HepG2 (cell line): Measurements from ENCODE around the gene GPR107. TPM values are rescaled to one million over a fixed set of nuclear protein-coding genes. Genes with fewer than 3 reads are reported as not detected.

ENCODE experiments used
- ARID4A ChIP-seq: sonication (generic); formaldehyde crosslinking; IDR thresholded peaks from 2 replicates; pipeline ENCODE4 v1.5.0; 2020; ENCODE audit warnings: mild to moderate bottlenecking, missing genetic modification reagents, borderline replicate concordance
- CBX5 ChIP-seq: sonication (generic); formaldehyde crosslinking; IDR thresholded peaks from 2 replicates; pipeline ENCODE4 v1.4.0; 2020; ENCODE audit warnings: missing genetic modification reagents, borderline replicate concordance
- CC2D1A ChIP-seq: sonication (generic); formaldehyde crosslinking; IDR thresholded peaks from 2 replicates; pipeline ENCODE4 v1.8.1; 2023; ENCODE audit warnings: mild to moderate bottlenecking, missing genetic modification reagents
- FIP1L1 ChIP-seq: fragments of 200-400 bp; formaldehyde crosslinking; IDR thresholded peaks from 2 replicates; pipeline ENCODE4 v1.6.1; 2018; ENCODE audit warnings: low read depth, mild to moderate bottlenecking, low read length, moderate library complexity, borderline replicate concordance; ENCODE audit not compliant: insufficient read depth
- GLMP ChIP-seq: sonication (generic); formaldehyde crosslinking; IDR thresholded peaks from 2 replicates; pipeline ENCODE4 v1.9.0; 2021; ENCODE audit warnings: missing genetic modification reagents, mild to moderate bottlenecking, borderline replicate concordance
- HOMEZ ChIP-seq: IDR thresholded peaks from 2 replicates; pipeline ENCODE4 v1.6.1; 2016; ENCODE audit warnings: low read depth
- NCOR1 ChIP-seq: fragments of 200-600 bp; sonication (generic); IDR thresholded peaks from 2 replicates; pipeline ENCODE4 v1.7.0; 2017; ENCODE audit warnings: antibody characterized with exemption, low read length, borderline replicate concordance
- PHB2 ChIP-seq: fragments of 450-650 bp; IDR thresholded peaks from 2 replicates; pipeline ENCODE4 v1.6.1; 2018; ENCODE audit not compliant: partially characterized antibody
- TFDP1 ChIP-seq: IDR thresholded peaks from 2 replicates; pipeline ENCODE4 v1.6.1; 2016; ENCODE audit warnings: missing compliant biosample characterization, missing genetic modification reagents, borderline replicate concordance
- TGIF2 ChIP-seq: IDR thresholded peaks from 2 replicates; pipeline ENCODE4 v1.6.1; 2016; ENCODE audit warnings: control low read depth, missing compliant biosample characterization
- ZBTB37 ChIP-seq: sonication (generic); formaldehyde crosslinking; IDR thresholded peaks from 2 replicates; pipeline ENCODE4 v1.4.0; 2020; ENCODE audit warnings: mild to moderate bottlenecking, missing genetic modification reagents
- ZNF121 ChIP-seq: sonication (generic); formaldehyde crosslinking; IDR thresholded peaks from 2 replicates; pipeline ENCODE4 v1.5.0; 2020; ENCODE audit warnings: mild to moderate bottlenecking, missing genetic modification reagents
- ZNF577 ChIP-seq: sonication (generic); formaldehyde crosslinking; IDR thresholded peaks from 2 replicates; pipeline ENCODE4 v1.4.0; 2020; ENCODE audit warnings: mild to moderate bottlenecking, low read depth, missing genetic modification reagents, borderline replicate concordance
- ZXDC ChIP-seq: sonication (generic); formaldehyde crosslinking; IDR thresholded peaks from 2 replicates; pipeline ENCODE4 v1.5.0; 2020; ENCODE audit warnings: mild to moderate bottlenecking, missing genetic modification reagents
- polyA plus RNA-seq, 8 experiments: library from polyadenylated mRNA; depleted of rRNA in 3 of 8; stranded (reverse) in 7 of 8; unstranded in 1 of 8; fragments of >200 nt; fragmentation: Illumina TruSeq in 4 of 8; extraction: Trizol in 4 of 8; gene quantifications; 2 replicates each; pipeline versions ENCODE4 v1.2.1 to v1.2.3, GENCODE V29; 2011 to 2016; ENCODE audit warnings: low read depth in 4 of 8, missing spikeins in 1 of 8, mixed read lengths in 1 of 8; ENCODE audit not compliant: insufficient read depth in 1 of 8
- total RNA-seq, 5 experiments: library from RNA; depleted of rRNA; stranded (reverse); fragments of >200 nt; fragmentation: Illumina TruSeq; extraction: Trizol; gene quantifications; 2 replicates each; pipeline ENCODE4 v1.2.3, GENCODE V29; 2016; ENCODE audit warnings: low read depth in 1 of 5

GPR107 gene
- total and polyA plus RNA-seq, 2 of the 13 experiments (the other 11 are each of a cell fraction or from before 2014, with no cell fraction given), result 22.5 to 24.4 TPM

GRCh38 chr9:130043654-130044623, 9.8 kb upstream of the GPR107 start (continued):
- TF ChIP-seq CBX5 (CRISPR knock-in tag) (peak; percentile 24; the same call in 1 of the 2 replicates), ARID4A (CRISPR knock-in tag) (0 out of 2 replicates have a peak, but pooled peaks have one; percentile 8), HOMEZ (CRISPR knock-in tag) (no peak), GLMP (CRISPR knock-in tag) (no peak), FIP1L1 (no peak), ZNF121 (CRISPR knock-in tag) (peak; percentile 69; the same call in 1 of the 2 replicates), TGIF2 (CRISPR knock-in tag) (peak; percentile 64; the same call in 1 of the 2 replicates), NCOR1 (no peak), ZBTB37 (CRISPR knock-in tag) (peak; percentile 57; the same call in 1 of the 2 replicates), ZNF577 (CRISPR knock-in tag) (no peak), ZXDC (CRISPR knock-in tag) (no peak), PHB2 (no peak), TFDP1 (CRISPR knock-in tag) (peak; percentile 89), CC2D1A (CRISPR knock-in tag) (no peak)
